ENCODE data around the gene PGAM2. TPM values are rescaled to one million over a fixed set of nuclear protein-coding genes. Genes with fewer than 3 reads are reported as not detected.
A peak's percentile ranks its signal among the peaks of the same experiment; 100 is the strongest.

The PGAM2 gene
- total and polyA plus RNA-seq, 2 experiments from 2014 or later: not detected

DNA sequence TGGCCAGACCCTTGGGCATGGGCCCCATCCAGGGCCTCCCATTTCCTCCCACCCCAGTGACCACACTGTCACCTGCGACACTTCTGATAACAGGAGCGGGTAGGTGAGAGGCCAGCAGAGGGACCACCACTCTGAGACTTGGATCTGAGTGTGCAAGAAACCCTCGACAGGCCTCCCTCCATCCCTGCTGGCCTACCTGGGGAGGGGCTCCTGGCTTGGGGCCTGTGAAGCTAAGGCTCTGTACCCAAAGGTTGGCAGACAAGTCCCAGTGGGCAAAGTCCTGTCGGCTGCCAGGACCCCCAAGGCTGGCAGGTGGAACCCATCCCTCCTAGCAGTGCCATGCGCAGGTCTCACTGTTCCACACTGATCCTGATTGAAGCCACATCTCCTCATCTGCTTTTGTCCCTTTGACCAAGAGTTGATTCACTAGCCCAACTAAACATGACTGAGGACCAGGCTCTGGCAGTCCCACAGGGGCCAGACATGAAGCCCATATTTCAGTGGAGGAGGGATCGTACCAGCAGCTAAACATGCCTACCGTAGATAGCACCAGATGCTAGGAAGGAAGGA is 1.2 kb upstream of the PGAM2 start:
- H3K27ac ChIP-seq: no peak overlapping the region
- H4K20me1 ChIP-seq (ENCODE audit: insufficient read depth): no peaks in the 10 kb centered on the region
- no peak overlapping the region for H3K9ac ChIP-seq
- no peak for DNase-seq
- no peak for TF ChIP-seq EZH2phosphoT487 (IDR thresholded peaks at IDR 0.05; ENCODE audit: insufficient read depth, low read depth)
- no peak for TF ChIP-seq EZH2 (IDR thresholded peaks at IDR 0.05; ENCODE audit: insufficient read depth, poor library complexity, severe bottlenecking)
- H2AFZ ChIP-seq: no peak overlapping the region
- in situ Hi-C loops (cut with MboI): no loop called here
- no peaks in the 10 kb centered on the region for H3K27me3 ChIP-seq (replicated peaks; ENCODE audit: insufficient read depth)
- no peak overlapping the region for H3K4me2 ChIP-seq (ENCODE audit: unreplicated experiment)
- no peaks in the 10 kb centered on the region for H3K9me3 ChIP-seq (ENCODE audit: low read depth)
- peaks cover 13% of the 10 kb centered on the region; the same call in 1 of the 2 replicates for H3K4me1 ChIP-seq (ENCODE audit: insufficient read depth)
- peaks cover 28% of the 10 kb centered on the region for H3F3A ChIP-seq (ENCODE audit: insufficient read depth)
- WGBS, 2 experiments (ENCODE audit: low coverage in 1 of 2, low lambda C conversion rate in 2 of 2, missing lambda C conversion rate in 2 of 2): 72 to 79% methylated on average over 7 of the region's 7 CpGs
- no peaks in the 10 kb centered on the region for H3K79me2 ChIP-seq (ENCODE audit: insufficient read depth)
- no peak overlapping the region for H3K4me3 ChIP-seq
- H3K9me2 ChIP-seq (ENCODE audit: insufficient read depth): no peaks in the 10 kb centered on the region
- no peaks in the 10 kb centered on the region for H3K36me3 ChIP-seq (ENCODE audit: low read depth)

DNA sequence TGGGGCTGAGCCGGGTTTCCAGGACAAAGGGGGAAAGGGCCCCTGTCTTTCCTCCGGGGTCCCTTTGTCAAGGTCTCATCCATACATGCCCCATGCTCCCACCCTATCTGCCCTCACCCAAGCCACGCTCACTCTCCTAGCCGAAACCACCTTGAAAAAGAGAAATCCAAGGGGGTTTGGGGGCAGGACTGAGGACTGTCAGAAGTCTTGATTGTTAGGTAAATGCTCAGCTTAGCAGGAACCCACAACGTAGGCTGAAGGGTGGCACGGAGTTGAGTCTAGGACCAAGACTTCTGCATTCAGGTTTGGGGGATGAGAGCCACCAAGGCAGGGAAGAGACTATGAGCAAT is 719 bp upstream of the PGAM2 start:
- Histone ChIP-seq H3K36me3 (ENCODE audit: low read depth) (no peaks in the 10 kb centered on the region), H3K4me2 (ENCODE audit: unreplicated experiment) (no peak overlapping the region), H2AFZ (no peak overlapping the region), H3K27me3 (replicated peaks; ENCODE audit: insufficient read depth) (no peaks in the 10 kb centered on the region), H4K20me1 (ENCODE audit: insufficient read depth) (no peaks in the 10 kb centered on the region), H3K27ac (no peak overlapping the region), H3F3A (ENCODE audit: insufficient read depth) (peaks cover 23% of the 10 kb centered on the region), H3K9me3 (ENCODE audit: low read depth) (no peaks in the 10 kb centered on the region), H3K4me3 (no peak overlapping the region), H3K9me2 (ENCODE audit: insufficient read depth) (no peaks in the 10 kb centered on the region), H3K79me2 (ENCODE audit: insufficient read depth) (no peaks in the 10 kb centered on the region), H3K9ac (no peak overlapping the region), H3K4me1 (ENCODE audit: insufficient read depth) (0 out of 2 replicates have a peak, but pooled peaks cover 8% of the 10 kb centered on the region)
- TF ChIP-seq EZH2phosphoT487 (IDR thresholded peaks at IDR 0.05; ENCODE audit: insufficient read depth, low read depth) (no peak), EZH2 (IDR thresholded peaks at IDR 0.05; ENCODE audit: insufficient read depth, poor library complexity, severe bottlenecking) (no peak)
- no peak for DNase-seq
- WGBS, 2 experiments (ENCODE audit: low coverage in 1 of 2, low lambda C conversion rate in 2 of 2, missing lambda C conversion rate in 2 of 2): 54 to 58% methylated on average over 5 to 6 of the region's 6 CpGs
- in situ Hi-C loops (cut with MboI): no loop called here

DNA sequence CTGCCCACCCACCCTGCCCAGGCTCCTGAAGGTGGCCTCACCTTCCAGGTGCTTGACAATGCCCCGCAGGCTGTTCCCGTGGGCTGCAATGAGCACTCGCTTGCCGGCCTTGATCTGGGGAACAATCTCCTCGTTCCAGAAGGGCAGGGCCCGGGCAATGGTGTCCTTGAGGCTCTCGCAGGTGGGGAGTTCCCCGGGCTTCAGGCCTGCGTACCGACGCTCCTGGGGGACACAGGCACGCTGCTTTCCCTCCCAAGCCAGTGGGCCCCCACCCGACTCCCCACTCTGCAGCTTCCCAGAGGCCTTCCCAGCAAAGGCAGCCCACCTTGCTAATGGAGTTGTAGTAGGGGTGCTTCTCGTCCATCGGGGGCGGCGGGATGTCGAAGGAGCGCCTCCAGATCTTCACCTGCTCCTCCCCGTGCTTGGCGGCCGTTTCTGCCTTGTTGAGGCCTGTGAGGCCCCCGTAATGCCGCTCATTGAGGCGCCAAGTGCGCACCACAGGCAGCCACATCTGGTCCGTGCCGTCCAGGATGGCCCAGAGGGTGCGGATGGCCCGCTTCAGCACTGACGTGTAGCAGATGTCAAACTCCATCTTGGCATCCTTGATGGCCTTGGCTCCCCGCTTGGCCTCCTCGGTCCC is 456 bp downstream of the PGAM2 start:
- no peaks in the 10 kb centered on the region for H3K9me3 ChIP-seq (ENCODE audit: low read depth)
- peaks cover 1% of the 10 kb centered on the region; the same call in 1 of the 2 replicates for H3K36me3 ChIP-seq (ENCODE audit: low read depth)
- no peak overlapping the region for H3K9ac ChIP-seq
- no peaks in the 10 kb centered on the region for H3K79me2 ChIP-seq (ENCODE audit: insufficient read depth)
- H3K27ac ChIP-seq: no peak overlapping the region
- WGBS, 2 experiments (ENCODE audit: low coverage in 1 of 2, low lambda C conversion rate in 2 of 2, missing lambda C conversion rate in 2 of 2): 22 to 24% methylated on average over 30 to 33 of the region's 33 CpGs
- H3K27me3 ChIP-seq (replicated peaks; ENCODE audit: insufficient read depth): no peaks in the 10 kb centered on the region
- no peak overlapping the region for H2AFZ ChIP-seq
- H3K4me1 ChIP-seq (ENCODE audit: insufficient read depth): no peaks in the 10 kb centered on the region
- H3K4me3 ChIP-seq: no peak overlapping the region
- in situ Hi-C loops (cut with MboI): no loop called here
- no peaks in the 10 kb centered on the region for H3K9me2 ChIP-seq (ENCODE audit: insufficient read depth)
- H3F3A ChIP-seq (ENCODE audit: insufficient read depth): peaks cover 14% of the 10 kb centered on the region
- TF ChIP-seq EZH2 (IDR thresholded peaks at IDR 0.05; ENCODE audit: insufficient read depth, poor library complexity, severe bottlenecking) (no peak), EZH2phosphoT487 (IDR thresholded peaks at IDR 0.05; ENCODE audit: insufficient read depth, low read depth) (no peak)
- peak; percentile 41 for DNase-seq
- H3K4me2 ChIP-seq (ENCODE audit: unreplicated experiment): no peak overlapping the region
- H4K20me1 ChIP-seq (ENCODE audit: insufficient read depth): no peaks in the 10 kb centered on the region

DNA sequence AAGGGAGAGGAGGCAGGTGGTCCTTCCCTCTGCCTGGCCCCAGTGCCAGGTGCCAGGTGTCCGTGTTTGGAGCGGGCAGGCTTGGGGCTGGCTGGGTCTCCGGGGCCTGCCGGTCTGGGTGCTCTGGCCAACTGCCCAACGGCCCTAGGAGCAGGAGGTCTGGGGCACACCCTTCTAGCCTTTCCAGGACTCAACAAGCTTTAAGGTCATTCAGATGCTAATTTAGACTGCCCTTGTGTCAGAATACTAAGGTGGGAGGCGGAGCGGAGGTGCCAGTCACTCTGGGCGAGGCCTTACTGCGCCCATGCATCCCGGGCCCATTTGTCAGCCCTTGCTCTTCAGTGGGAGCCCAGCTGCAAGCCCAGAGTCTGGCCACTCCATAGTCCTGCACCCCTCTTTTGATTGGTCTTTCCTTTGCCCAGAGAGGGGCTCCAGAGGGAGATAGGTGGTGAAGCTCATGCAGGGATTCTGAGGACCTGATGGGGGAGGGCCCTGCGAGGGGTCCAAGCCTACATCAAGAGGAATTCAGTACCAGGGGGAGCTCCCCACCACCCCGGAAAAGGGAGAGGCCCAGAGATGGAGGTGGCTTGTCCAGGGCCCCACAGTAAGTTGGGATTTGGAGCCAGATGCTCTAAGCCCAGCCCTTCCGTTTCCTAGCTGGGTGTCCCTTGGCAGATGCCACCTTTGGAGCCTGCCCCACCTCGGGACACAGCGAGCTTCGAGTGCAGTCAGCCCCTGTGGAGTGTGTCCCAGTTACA is 1.3 kb downstream of the PGAM2 start:
- Histone ChIP-seq H3K4me1 (ENCODE audit: insufficient read depth) (no peaks in the 10 kb centered on the region), H3K9me2 (ENCODE audit: insufficient read depth) (no peaks in the 10 kb centered on the region), H3K4me3 (no peak overlapping the region), H3K9me3 (ENCODE audit: low read depth) (no peaks in the 10 kb centered on the region), H2AFZ (no peak overlapping the region), H3K27ac (no peak overlapping the region), H3K36me3 (ENCODE audit: low read depth) (peaks cover 10% of the 10 kb centered on the region; the same call in 1 of the 2 replicates), H4K20me1 (ENCODE audit: insufficient read depth) (no peaks in the 10 kb centered on the region), H3K79me2 (ENCODE audit: insufficient read depth) (no peaks in the 10 kb centered on the region), H3K27me3 (replicated peaks; ENCODE audit: insufficient read depth) (no peaks in the 10 kb centered on the region), H3F3A (ENCODE audit: insufficient read depth) (peaks cover 8% of the 10 kb centered on the region), H3K4me2 (ENCODE audit: unreplicated experiment) (no peak overlapping the region), H3K9ac (no peak overlapping the region)
- WGBS, 2 experiments (ENCODE audit: low coverage in 1 of 2, low lambda C conversion rate in 2 of 2, missing lambda C conversion rate in 2 of 2): 16% methylated on average over 16 of the region's 16 CpGs
- TF ChIP-seq EZH2 (IDR thresholded peaks at IDR 0.05; ENCODE audit: insufficient read depth, poor library complexity, severe bottlenecking): no peak
- no peak for TF ChIP-seq EZH2phosphoT487 (IDR thresholded peaks at IDR 0.05; ENCODE audit: insufficient read depth, low read depth)
- in situ Hi-C loops (cut with MboI): no loop called here
- DNase-seq: no peak
